ENCODE results near the gene CCDC134. TPM values are rescaled to one million over a fixed set of nuclear protein-coding genes. Genes with fewer than 3 reads are reported as not detected.

Gene CCDC134
- total and polyA plus RNA-seq, 9 of the 15 experiments (the other 6 are each of a cell fraction or from before 2014, with no cell fraction given) = 0.56 to 11.9 (median 5.3) TPM

DNA sequence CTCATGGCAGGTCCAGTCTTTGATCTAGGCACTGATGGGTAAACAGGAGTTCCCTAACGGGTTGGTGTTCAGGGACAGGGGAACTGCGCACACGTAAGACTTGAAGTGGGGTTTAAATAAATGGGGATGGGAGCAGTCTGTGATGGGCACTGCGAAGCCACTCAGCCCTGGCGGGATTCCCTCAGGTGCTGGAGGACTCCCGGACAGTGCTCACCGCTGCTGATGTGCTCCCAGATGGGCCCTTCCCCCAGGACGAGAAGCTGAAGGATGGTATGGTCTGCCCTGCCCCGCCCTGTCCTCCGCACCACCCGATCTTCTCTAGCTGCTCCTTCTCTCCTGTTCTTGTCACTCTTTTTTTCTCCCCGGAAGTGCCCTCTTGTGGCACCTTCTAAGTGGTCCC is 9.5 kb downstream of the CCDC134 start (continued):
- TF ChIP-seq, protein P1, sequence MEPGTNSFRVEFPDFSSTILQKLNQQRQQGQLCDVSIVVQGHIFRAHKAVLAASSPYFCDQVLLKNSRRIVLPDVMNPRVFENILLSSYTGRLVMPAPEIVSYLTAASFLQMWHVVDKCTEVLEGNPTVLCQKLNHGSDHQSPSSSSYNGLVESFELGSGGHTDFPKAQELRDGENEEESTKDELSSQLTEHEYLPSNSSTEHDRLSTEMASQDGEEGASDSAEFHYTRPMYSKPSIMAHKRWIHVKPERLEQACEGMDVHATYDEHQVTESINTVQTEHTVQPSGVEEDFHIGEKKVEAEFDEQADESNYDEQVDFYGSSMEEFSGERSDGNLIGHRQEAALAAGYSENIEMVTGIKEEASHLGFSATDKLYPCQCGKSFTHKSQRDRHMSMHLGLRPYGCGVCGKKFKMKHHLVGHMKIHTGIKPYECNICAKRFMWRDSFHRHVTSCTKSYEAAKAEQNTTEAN (CRISPR knock-in tag; IDR thresholded peaks at IDR 0.05) = no peak
- TF ChIP-seq, protein P2, sequence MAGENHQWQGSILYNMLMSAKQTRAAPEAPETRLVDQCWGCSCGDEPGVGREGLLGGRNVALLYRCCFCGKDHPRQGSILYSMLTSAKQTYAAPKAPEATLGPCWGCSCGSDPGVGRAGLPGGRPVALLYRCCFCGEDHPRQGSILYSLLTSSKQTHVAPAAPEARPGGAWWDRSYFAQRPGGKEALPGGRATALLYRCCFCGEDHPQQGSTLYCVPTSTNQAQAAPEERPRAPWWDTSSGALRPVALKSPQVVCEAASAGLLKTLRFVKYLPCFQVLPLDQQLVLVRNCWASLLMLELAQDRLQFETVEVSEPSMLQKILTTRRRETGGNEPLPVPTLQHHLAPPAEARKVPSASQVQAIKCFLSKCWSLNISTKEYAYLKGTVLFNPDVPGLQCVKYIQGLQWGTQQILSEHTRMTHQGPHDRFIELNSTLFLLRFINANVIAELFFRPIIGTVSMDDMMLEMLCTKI (IDR thresholded peaks at IDR 0.05; ENCODE audit: partially characterized antibody) = no peak
- no peak for TF ChIP-seq LEF1 (IDR thresholded peaks at IDR 0.05)
- TF ChIP-seq ZC3H11A (IDR thresholded peaks at IDR 0.05; ENCODE audit: low read depth, low read length) = no peak
- TF ChIP-seq, protein P3, sequence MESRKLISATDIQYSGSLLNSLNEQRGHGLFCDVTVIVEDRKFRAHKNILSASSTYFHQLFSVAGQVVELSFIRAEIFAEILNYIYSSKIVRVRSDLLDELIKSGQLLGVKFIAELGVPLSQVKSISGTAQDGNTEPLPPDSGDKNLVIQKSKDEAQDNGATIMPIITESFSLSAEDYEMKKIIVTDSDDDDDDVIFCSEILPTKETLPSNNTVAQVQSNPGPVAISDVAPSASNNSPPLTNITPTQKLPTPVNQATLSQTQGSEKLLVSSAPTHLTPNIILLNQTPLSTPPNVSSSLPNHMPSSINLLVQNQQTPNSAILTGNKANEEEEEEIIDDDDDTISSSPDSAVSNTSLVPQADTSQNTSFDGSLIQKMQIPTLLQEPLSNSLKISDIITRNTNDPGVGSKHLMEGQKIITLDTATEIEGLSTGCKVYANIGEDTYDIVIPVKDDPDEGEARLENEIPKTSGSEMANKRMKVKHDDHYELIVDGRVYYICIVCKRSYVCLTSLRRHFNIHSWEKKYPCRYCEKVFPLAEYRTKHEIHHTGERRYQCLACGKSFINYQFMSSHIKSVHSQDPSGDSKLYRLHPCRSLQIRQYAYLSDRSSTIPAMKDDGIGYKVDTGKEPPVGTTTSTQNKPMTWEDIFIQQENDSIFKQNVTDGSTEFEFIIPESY (CRISPR knock-in tag; IDR thresholded peaks at IDR 0.05) = no peak
- TF ChIP-seq, protein P4, sequence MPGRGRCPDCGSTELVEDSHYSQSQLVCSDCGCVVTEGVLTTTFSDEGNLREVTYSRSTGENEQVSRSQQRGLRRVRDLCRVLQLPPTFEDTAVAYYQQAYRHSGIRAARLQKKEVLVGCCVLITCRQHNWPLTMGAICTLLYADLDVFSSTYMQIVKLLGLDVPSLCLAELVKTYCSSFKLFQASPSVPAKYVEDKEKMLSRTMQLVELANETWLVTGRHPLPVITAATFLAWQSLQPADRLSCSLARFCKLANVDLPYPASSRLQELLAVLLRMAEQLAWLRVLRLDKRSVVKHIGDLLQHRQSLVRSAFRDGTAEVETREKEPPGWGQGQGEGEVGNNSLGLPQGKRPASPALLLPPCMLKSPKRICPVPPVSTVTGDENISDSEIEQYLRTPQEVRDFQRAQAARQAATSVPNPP (IDR thresholded peaks at IDR 0.05; ENCODE audit: borderline replicate concordance, insufficient read depth, insufficient read length) = no peak
- TF ChIP-seq, protein P5, sequence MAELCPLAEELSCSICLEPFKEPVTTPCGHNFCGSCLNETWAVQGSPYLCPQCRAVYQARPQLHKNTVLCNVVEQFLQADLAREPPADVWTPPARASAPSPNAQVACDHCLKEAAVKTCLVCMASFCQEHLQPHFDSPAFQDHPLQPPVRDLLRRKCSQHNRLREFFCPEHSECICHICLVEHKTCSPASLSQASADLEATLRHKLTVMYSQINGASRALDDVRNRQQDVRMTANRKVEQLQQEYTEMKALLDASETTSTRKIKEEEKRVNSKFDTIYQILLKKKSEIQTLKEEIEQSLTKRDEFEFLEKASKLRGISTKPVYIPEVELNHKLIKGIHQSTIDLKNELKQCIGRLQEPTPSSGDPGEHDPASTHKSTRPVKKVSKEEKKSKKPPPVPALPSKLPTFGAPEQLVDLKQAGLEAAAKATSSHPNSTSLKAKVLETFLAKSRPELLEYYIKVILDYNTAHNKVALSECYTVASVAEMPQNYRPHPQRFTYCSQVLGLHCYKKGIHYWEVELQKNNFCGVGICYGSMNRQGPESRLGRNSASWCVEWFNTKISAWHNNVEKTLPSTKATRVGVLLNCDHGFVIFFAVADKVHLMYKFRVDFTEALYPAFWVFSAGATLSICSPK (IDR thresholded peaks at IDR 0.05; ENCODE audit: borderline replicate concordance) = no peak
- TF ChIP-seq NR2C1 (IDR thresholded peaks at IDR 0.05) = no peak
- no peak for TF ChIP-seq NR2C1 (tag; IDR thresholded peaks at IDR 0.05)
- no peak for TF ChIP-seq ARHGAP35 (IDR thresholded peaks at IDR 0.05; ENCODE audit: partially characterized antibody)

Measured in K562 (cell line).